Kidney (tissue), 14 donors: Measurements from ENCODE around the gene SLC28A1. TPM values are rescaled to one million over a fixed set of nuclear protein-coding genes. Genes with fewer than 3 reads are reported as not detected.
"Not testable (repeated sequence)": the region's sequence is repeated elsewhere in the genome, so short reads cannot be mapped to it uniquely, and the experiment has no call there.

Source experiments
- DNase-seq, 5 donors: peaks; one replicate each; pipeline ENCODE4 v3.0.0-alpha.2; 2013 to 2020
- FAIRE-seq: peaks from 2 replicates; lab custom pipeline; 2012; peaks lifted over from hg19 to GRCh38; lab: Jason Lieb, UNC
- H3K27ac ChIP-seq, 2 donors: one replicate each; pipeline ENCODE4 v1.7.0; 2013; ENCODE audit warnings: low read depth in 2 of 2, low read length in 2 of 2, inconsistent platforms in 1 of 2
- H3K27me3 ChIP-seq: one replicate; pipeline ENCODE4 v1.7.1; 2013; ENCODE audit warnings: low read length, inconsistent platforms; ENCODE audit not compliant: control insufficient read depth, insufficient read depth
- H3K36me3 ChIP-seq, 3 donors: one replicate each; pipeline versions ENCODE4 v1.7.0 to v1.7.1; 2013; ENCODE audit warnings: low read length in 3 of 3, control low read depth in 1 of 3, inconsistent platforms in 1 of 3; ENCODE audit not compliant: insufficient read depth in 3 of 3, control insufficient read depth in 2 of 3
- H3K4me1 ChIP-seq, 3 donors: one replicate each; pipeline versions ENCODE4 v1.7.0 to v1.7.1; 2013; ENCODE audit warnings: low read length in 3 of 3, inconsistent platforms in 1 of 3, low read depth in 1 of 3; ENCODE audit not compliant: control insufficient read depth in 2 of 3, insufficient read depth in 2 of 3
- H3K4me3 ChIP-seq, 3 donors: one replicate each; pipeline versions ENCODE4 v1.7.0 to v1.8.1; 2013; ENCODE audit warnings: low read length in 3 of 3, control low read depth in 1 of 3, inconsistent platforms in 1 of 3
- H3K9ac ChIP-seq, 3 donors: one replicate each; pipeline versions ENCODE4 v1.7.0 to v1.7.1; 2013; ENCODE audit warnings: low read length in 3 of 3, control low read depth in 1 of 3, inconsistent platforms in 1 of 3
- H3K9me3 ChIP-seq, 3 donors: one replicate each; pipeline versions ENCODE4 v1.7.0 to v1.7.1; 2013; ENCODE audit warnings: low read length in 3 of 3, control low read depth in 1 of 3, inconsistent platforms in 1 of 3; ENCODE audit not compliant: control insufficient read depth in 2 of 3, insufficient read depth in 1 of 3
- CTCF ChIP-seq: IDR thresholded peaks from 3 replicates; pipeline ENCODE4 v1.5.1; 2012; ENCODE audit warnings: mild to moderate bottlenecking, moderate library complexity, borderline replicate concordance; ENCODE audit not compliant: insufficient read depth; ENCODE audit errors: extremely low read depth
- intact Hi-C: fragments of 100-400 bp; cut with DNase I; formaldehyde crosslinking; loops from one replicate; pipeline ENCODE4 v1.11.1; 2022
- polyA plus RNA-seq: library from polyadenylated mRNA; stranded (reverse); fragments of 350-450 nt; fragmentation: Illumina TruSeq; extraction: RNeasy Lipid Tissue Mini Kit (QIAGEN cat#74804); gene quantifications from one replicate; pipeline ENCODE4 v1.2.3, GENCODE V29; 2014; ENCODE audit warnings: low read depth, low replicate concordance; ENCODE audit not compliant: insufficient read depth
- total RNA-seq: library from RNA; stranded (reverse); fragmentation: NEBNext Ultra II Directional; extraction: Animal tissue kit (Norgen Biotek cat#: 25700); gene quantifications from one replicate; pipeline ENCODE4 v1.2.1, GENCODE V29; 2021
- donor health status: control.
- donor health status: control.
- donor health status: control.
- donor health status: control.
- donor health status: control.
- donor health status: DM: yes; HTN: yes; CAD: no.
- donor health status: Normal renal cell carcinoma (clear cell type).

The SLC28A1 gene
- total and polyA plus RNA-seq, 2 donors from 2014 or later, result 12.8 to 51.2 TPM

DNA sequence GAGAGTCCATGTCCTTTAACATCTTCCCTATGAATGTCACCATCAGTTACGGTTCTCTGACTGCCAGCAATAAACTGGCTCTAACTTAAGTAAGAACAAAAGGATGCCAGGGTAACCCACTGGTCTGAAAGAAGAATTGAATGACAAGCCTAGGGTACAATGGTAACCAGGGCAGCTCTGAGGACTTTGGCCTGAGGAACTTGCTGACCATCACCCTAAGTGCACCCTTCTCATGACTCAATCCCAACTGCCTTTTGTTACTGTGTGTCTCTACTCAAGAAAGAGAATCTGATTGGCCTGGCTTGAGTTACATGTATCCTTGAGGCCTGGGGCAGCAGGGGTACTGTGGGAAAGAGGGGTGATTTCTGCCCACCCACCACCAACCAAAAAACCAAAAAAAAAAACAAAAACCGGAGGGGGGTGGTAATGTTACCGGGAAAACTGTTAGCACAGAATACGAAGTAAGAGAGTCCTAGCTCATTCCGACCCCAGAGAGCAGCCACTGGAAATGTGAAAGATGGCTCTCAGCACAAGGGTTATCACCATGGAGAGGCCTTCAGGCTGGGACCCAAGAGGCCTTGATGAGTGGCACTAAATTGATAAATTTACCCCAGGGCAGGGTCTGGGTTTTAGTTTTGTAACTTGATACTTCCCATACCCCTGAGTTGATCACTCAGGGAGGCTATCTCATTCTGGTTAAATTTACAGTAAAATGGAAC is 9.3 kb upstream of the SLC28A1 start:
- no peak overlapping the region for H3K9ac ChIP-seq
- H3K27me3 ChIP-seq, result no peaks in the 10 kb centered on the region

DNA sequence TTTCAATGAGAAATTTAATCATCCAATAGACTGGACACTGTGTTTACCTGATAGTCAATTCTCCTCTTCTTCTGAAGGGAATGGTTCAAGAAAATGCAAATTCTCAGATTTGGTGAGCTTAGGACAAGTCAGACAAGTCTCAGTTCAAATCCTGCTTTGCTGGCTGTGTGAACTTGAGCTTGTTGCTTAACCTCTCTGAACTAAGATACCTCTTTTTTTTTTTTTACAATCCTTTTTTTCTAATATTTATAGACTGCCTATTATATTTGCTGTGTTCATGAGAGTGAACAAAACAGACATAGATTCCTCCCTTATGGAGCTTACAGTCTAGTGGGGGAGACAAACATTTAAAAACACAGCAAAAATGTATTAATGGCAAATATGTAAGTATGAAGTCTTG is 8.2 kb upstream of the SLC28A1 start:
- Histone ChIP-seq H3K27ac (no peak overlapping the region), H3K4me1 (peaks cover 0 to 2% (median 0%) of the 10 kb centered on the region in 3 donors), H3K9me3 (no peaks in the 10 kb centered on the region), H3K9ac (no peak overlapping the region), H3K27me3 (no peaks in the 10 kb centered on the region), H3K4me3 (no peak overlapping the region), H3K36me3 (no peaks in the 10 kb centered on the region)
- no peak for TF ChIP-seq CTCF
- no peak for FAIRE-seq
- no peak for DNase-seq
- intact Hi-C loops, result no loop called here

More for the DNA sequence above, 9.3 kb upstream of the SLC28A1 start:
- Histone ChIP-seq H3K4me3 (no peak overlapping the region), H3K36me3 (no peaks in the 10 kb centered on the region), H3K27ac (no peak overlapping the region), H3K9me3 (no peaks in the 10 kb centered on the region), H3K4me1 (peaks cover 0 to 2% (median 0%) of the 10 kb centered on the region in 3 donors)
- FAIRE-seq, result no peak
- intact Hi-C loops, result no loop called here
- TF ChIP-seq CTCF, result no peak
- no peak for DNase-seq

- not testable (repeated sequence) for H3K36me3 ChIP-seq
Observed at GRCh38 chr15:84877701-84878100, 6.8 kb upstream of the SLC28A1 start.

DNA sequence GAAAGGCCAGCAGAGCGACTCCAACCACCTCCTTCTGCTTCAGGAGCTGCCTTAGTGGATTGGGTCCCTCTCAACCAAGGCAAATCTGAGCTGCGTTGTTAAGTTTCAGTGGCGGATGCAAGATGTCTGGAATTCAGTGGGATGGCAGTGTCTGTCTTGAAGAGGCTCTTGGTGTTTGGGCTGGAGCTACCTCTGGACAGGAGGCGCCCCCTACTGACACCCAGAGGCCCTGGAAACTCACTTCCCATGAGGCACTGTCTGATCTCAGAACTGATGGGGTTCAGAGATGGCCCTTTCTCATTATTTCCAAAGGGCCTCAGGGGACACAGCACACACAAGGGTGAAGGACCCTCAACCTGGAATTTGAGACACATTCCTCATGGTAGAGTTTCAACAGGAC is 6.0 kb upstream of the SLC28A1 start:
- Histone ChIP-seq H3K36me3 (no peaks in the 10 kb centered on the region), H3K4me1 (peaks cover 0 to 4% (median 2%) of the 10 kb centered on the region in 3 donors), H3K27ac (no peak overlapping the region), H3K9ac (no peak overlapping the region), H3K27me3 (no peaks in the 10 kb centered on the region), H3K9me3 (no peaks in the 10 kb centered on the region), H3K4me3 (no peak overlapping the region)
- peak in 3 of 5 donors; percentile 44 to 69 (median 48) for DNase-seq
- no peak for FAIRE-seq
- intact Hi-C loops, result no loop called here
- peak; percentile 66 for TF ChIP-seq CTCF

More at GRCh38 chr15:84877701-84878100, 6.8 kb upstream of the SLC28A1 start:
- H3K4me3 ChIP-seq, H3K27me3 ChIP-seq, H3K9ac ChIP-seq, H3K27ac ChIP-seq, intact Hi-C loops, DNase-seq, H3K4me1 ChIP-seq, FAIRE-seq, H3K9me3 ChIP-seq: not testable (repeated sequence)
